Upper lobe of left lung (tissue), 4 donors: ENCODE measurements around the gene ACE2.

ENCODE experiments used
- EP300 ChIP-seq, 4 donors: sonication (generic); formaldehyde crosslinking; IDR thresholded peaks; one replicate each; pipeline ENCODE4 v1.5.1; 2017; ENCODE audit warnings: antibody characterized with exemption in 4 of 4, control low read depth in 2 of 4
- POLR2A ChIP-seq, 4 donors: fragments of 450-650 bp; IDR thresholded peaks; one replicate each; pipeline ENCODE4 v1.5.1; 2016 to 2017; ENCODE audit warnings: antibody characterized with exemption in 4 of 4, mild to moderate bottlenecking in 2 of 4
- POLR2AphosphoS5 ChIP-seq, 2 donors: sonication (generic); formaldehyde crosslinking; IDR thresholded peaks; one replicate each; pipeline ENCODE4 v1.5.1; 2017; ENCODE audit warnings: antibody characterized with exemption in 2 of 2
- TF ChIP-seq, protein P1 (sequence below), 6 experiments: fragments of 450-650 bp in 4 of 6; fragments of 200-600 bp in 2 of 6; sonication (generic) in 2 of 6; IDR thresholded peaks; one replicate each; pipeline ENCODE4 v1.5.1; 2016 to 2019; ENCODE audit warnings: antibody characterized with exemption in 6 of 6

DNA sequence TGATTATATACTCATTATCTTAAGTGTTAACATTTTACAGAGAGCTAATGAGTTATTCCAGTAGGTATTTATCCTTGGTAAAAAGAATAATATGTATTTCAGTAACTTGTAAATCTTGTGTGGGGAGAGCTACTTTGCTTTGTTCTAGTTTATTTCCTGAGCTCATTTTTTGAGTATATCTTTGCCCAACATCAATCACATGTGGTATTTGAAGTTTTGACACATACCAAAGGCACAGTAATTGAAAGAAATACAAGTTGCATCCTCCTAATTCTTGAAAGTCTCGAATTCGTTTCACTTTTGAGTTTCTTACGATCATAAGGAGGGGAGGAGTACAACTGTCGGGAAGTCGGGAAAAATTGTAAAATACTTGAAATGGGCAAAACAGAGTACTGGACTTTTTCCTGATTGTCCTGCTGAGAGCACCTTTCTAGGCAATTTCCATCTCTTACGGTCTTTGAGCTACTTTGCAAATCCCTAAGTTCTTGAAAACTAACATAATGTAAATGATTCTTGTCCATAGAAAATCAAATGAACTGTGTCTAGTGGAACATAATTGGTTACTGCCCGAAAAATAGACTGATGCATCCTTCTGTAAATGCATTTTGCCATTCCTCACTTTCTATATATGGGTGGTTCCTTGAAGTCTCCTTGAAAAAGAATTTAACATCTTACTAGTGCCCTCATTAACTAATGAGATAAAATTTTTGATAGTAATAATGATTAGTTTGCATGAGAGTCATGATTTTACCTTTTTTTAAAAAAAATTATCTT lies 43.2 kb upstream of the ACE2 start:
- TF ChIP-seq, protein P1, sequence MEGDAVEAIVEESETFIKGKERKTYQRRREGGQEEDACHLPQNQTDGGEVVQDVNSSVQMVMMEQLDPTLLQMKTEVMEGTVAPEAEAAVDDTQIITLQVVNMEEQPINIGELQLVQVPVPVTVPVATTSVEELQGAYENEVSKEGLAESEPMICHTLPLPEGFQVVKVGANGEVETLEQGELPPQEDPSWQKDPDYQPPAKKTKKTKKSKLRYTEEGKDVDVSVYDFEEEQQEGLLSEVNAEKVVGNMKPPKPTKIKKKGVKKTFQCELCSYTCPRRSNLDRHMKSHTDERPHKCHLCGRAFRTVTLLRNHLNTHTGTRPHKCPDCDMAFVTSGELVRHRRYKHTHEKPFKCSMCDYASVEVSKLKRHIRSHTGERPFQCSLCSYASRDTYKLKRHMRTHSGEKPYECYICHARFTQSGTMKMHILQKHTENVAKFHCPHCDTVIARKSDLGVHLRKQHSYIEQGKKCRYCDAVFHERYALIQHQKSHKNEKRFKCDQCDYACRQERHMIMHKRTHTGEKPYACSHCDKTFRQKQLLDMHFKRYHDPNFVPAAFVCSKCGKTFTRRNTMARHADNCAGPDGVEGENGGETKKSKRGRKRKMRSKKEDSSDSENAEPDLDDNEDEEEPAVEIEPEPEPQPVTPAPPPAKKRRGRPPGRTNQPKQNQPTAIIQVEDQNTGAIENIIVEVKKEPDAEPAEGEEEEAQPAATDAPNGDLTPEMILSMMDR (IDR thresholded peaks at IDR 0.05), result no peak
- no peak for TF ChIP-seq POLR2A (IDR thresholded peaks at IDR 0.05)
- TF ChIP-seq POLR2AphosphoS5 (IDR thresholded peaks at IDR 0.05), result no peak
- no peak for TF ChIP-seq EP300 (IDR thresholded peaks at IDR 0.05)
